ENCODE measurements around the gene HHIPL2.
"Not testable (repeated sequence)": the region's sequence is repeated elsewhere in the genome, so short reads cannot be mapped to it uniquely, and the experiment has no call there.

HHIPL2 gene

GRCh38 chr1:222540598-222540995 is 7.3 kb downstream of the HHIPL2 start:
- no peak for DNase-seq (ENCODE audit: low read depth in 2 of 2)

- no peak for DNase-seq (ENCODE audit: low read depth in 2 of 2)
Measured at GRCh38 chr1:222539951-222540597, 7.8 kb downstream of the HHIPL2 start.

- no peak for DNase-seq (ENCODE audit: low read depth in 2 of 2)
Measured at GRCh38 chr1:222535455-222535854, 12.4 kb downstream of the HHIPL2 start.

GRCh38 chr1:222530852-222531251 is 17.1 kb downstream of the HHIPL2 start:
- DNase-seq (ENCODE audit: low read depth in 2 of 2), result no peak

GRCh38 chr1:222529916-222530315 is 18.0 kb downstream of the HHIPL2 start:
- no peak for DNase-seq (ENCODE audit: low read depth in 2 of 2)

- DNase-seq (ENCODE audit: low read depth in 2 of 2), result no peak
Measured at GRCh38 chr1:222529181-222529580, 18.7 kb downstream of the HHIPL2 start.

GRCh38 chr1:222525951-222526350 is 22.0 kb downstream of the HHIPL2 start:
- no peak for DNase-seq (ENCODE audit: low read depth in 2 of 2)

GRCh38 chr1:222523852-222524251 is 24.1 kb downstream of the HHIPL2 start:
- no peak for DNase-seq (ENCODE audit: low read depth in 2 of 2)

GRCh38 chr1:222522105-222522915 is 25.6 kb downstream of the HHIPL2 start:
- no peak for DNase-seq (ENCODE audit: low read depth in 2 of 2)

GRCh38 chr1:222521299-222522104 is 26.4 kb downstream of the HHIPL2 start:
- DNase-seq (ENCODE audit: low read depth in 2 of 2), result no peak

GRCh38 chr1:222489496-222489895 is 58.4 kb downstream of the HHIPL2 start:
- not testable (repeated sequence) for DNase-seq (ENCODE audit: low read depth in 2 of 2)

GRCh38 chr1:222487774-222488173 is 60.1 kb downstream of the HHIPL2 start:
- DNase-seq (ENCODE audit: low read depth in 2 of 2), result not testable (repeated sequence)

- DNase-seq (ENCODE audit: low read depth in 2 of 2), result not testable (repeated sequence)
Measured at GRCh38 chr1:222484005-222484404, 63.9 kb downstream of the HHIPL2 start.

- DNase-seq (ENCODE audit: low read depth in 2 of 2), result not testable (repeated sequence)
Measured at GRCh38 chr1:222479567-222479966, 68.3 kb downstream of the HHIPL2 start.

- not testable (repeated sequence) for DNase-seq (ENCODE audit: low read depth in 2 of 2)
Measured at GRCh38 chr1:222476436-222476835, 71.5 kb downstream of the HHIPL2 start.

- DNase-seq (ENCODE audit: low read depth in 2 of 2), result not testable (repeated sequence)
Measured at GRCh38 chr1:222473717-222474116, 74.2 kb downstream of the HHIPL2 start.

GRCh38 chr1:222472776-222473540 is 74.9 kb downstream of the HHIPL2 start:
- not testable (repeated sequence) for DNase-seq (ENCODE audit: low read depth in 2 of 2)

Measured in activated CD4-positive, alpha-beta T cell treated with anti-CD3 and anti-CD28 coated beads for 24 hours (primary cell).